OCI-LY7 (cell line): ENCODE data around the gene CCDC51. TPM values are rescaled to one million over a fixed set of nuclear protein-coding genes. Genes with fewer than 3 reads are reported as not detected.

Source experiments
- BruUV-seq: library from RNA; stranded (reverse); fragments of 400-500 nt; replicated peaks from 2 replicates; lab custom pipeline; 2021; lab: Mats Ljungman, UMichigan
- CTCF ChIA-PET: fragments of 300-600 bp; sonication (Branson Sonifier 250); formaldehyde crosslinking; loops from one replicate; lab custom pipeline; 2022; ENCODE audit warnings: antibody characterized with exemption; ENCODE audit not compliant: unreplicated experiment; lab: Charles Lee
- POLR2A ChIA-PET: fragments of 300-600 bp; sonication (Branson Sonifier 250); formaldehyde crosslinking; loops from one replicate; lab custom pipeline; 2022; ENCODE audit warnings: antibody characterized with exemption; lab: Charles Lee
- DNase-seq: peaks from one replicate; pipeline ENCODE4 v3.0.0-alpha.2; 2015; ENCODE audit warnings: low spot score
- H2AFZ ChIP-seq: fragments of 200-600 bp; sonication (generic), shearing (Covaris generic); 2 replicates; pipeline ENCODE4 v1.6.1; 2014; ENCODE audit warnings: mild to moderate bottlenecking, antibody characterized with exemption, low read length, moderate library complexity
- H3K27ac ChIP-seq: fragments of 200-600 bp; sonication (generic); 2 replicates; pipeline ENCODE4 v1.5.1; 2014; ENCODE audit warnings: mixed run types, low read depth, mild to moderate bottlenecking, moderate library complexity, low read length, inconsistent platforms; ENCODE audit not compliant: poor library complexity, severe bottlenecking
- H3K36me3 ChIP-seq: fragments of 200-600 bp; sonication (generic); 2 replicates; pipeline ENCODE4 v1.6.1; 2014; ENCODE audit warnings: mild to moderate bottlenecking, antibody characterized with exemption, low read length, moderate library complexity, mixed read lengths; ENCODE audit not compliant: insufficient read depth
- H3K4me1 ChIP-seq: fragments of 200-600 bp; sonication (generic); 2 replicates; pipeline ENCODE4 v1.5.1; 2014; ENCODE audit warnings: mild to moderate bottlenecking, low read length; ENCODE audit not compliant: insufficient read depth, poor library complexity, severe bottlenecking
- H3K4me2 ChIP-seq: fragments of 200-600 bp; sonication (generic); 2 replicates; pipeline ENCODE4 v1.6.1; 2014; ENCODE audit warnings: mild to moderate bottlenecking, low read length
- H3K4me3 ChIP-seq: fragments of 200-600 bp; sonication (generic); 2 replicates; pipeline ENCODE4 v1.5.1; 2014; ENCODE audit warnings: mild to moderate bottlenecking, low read depth, low read length; ENCODE audit not compliant: poor library complexity, severe bottlenecking
- H3K79me2 ChIP-seq: fragments of 200-600 bp; sonication (generic); 2 replicates; pipeline ENCODE4 v1.6.1; 2016; ENCODE audit warnings: low read depth, mild to moderate bottlenecking, low read length, moderate library complexity, mixed read lengths; ENCODE audit not compliant: insufficient read depth
- H3K9me2 ChIP-seq: fragments of 200-600 bp; sonication (generic); 2 replicates; pipeline ENCODE4 v1.6.1; 2016; ENCODE audit warnings: mild to moderate bottlenecking, low read length, mixed read lengths; ENCODE audit not compliant: insufficient read depth
- H3K9me3 ChIP-seq: fragments of 200-600 bp; sonication (generic); 2 replicates; pipeline ENCODE4 v1.6.1; 2014; ENCODE audit warnings: mild to moderate bottlenecking, mixed run types, low read length, mixed read lengths
- H4K20me1 ChIP-seq: fragments of 200-600 bp; sonication (generic); 2 replicates; pipeline ENCODE4 v1.6.1; 2014; ENCODE audit warnings: mild to moderate bottlenecking, antibody characterized with exemption, low read length, moderate library complexity, mixed read lengths; ENCODE audit not compliant: insufficient read depth
- EZH2phosphoT487 ChIP-seq: fragments of 200-600 bp; sonication (generic); IDR thresholded peaks from 2 replicates; pipeline ENCODE4 v1.6.1; 2018; ENCODE audit warnings: low read depth, borderline replicate concordance, mild to moderate bottlenecking, mixed run types, antibody characterized with exemption, low read length, moderate library complexity, mixed read lengths
- intact Hi-C: fragments of 100-400 bp; cut with micrococcal nuclease; formaldehyde crosslinking; loops from one replicate; pipeline ENCODE4 v1.10.0; 2022; ENCODE audit not compliant: unreplicated experiment
- total RNA-seq, 2 experiments: library from RNA; depleted of rRNA in 1 of 2; stranded (reverse); fragments of >200 nt in 1 of 2; shearing (Covaris generic) in 1 of 2; gene quantifications; 2 replicates each; pipeline ENCODE4 v1.2.3, GENCODE V29; 2014 to 2022
- TF ChIP-seq, protein P1 (sequence below): fragments of 200-600 bp; sonication (generic); conservative IDR thresholded peaks from 2 replicates; pipeline ENCODE4 v1.5.1; 2014; ENCODE audit warnings: mild to moderate bottlenecking, antibody characterized with exemption, low read length, moderate library complexity, mixed read lengths

Gene CCDC51
- total RNA-seq, 2 experiments from 2014 or later = 23.0 to 24.9 TPM

GRCh38 chr3:48400824-48401433, 39.0 kb downstream of the CCDC51 start:
- Histone ChIP-seq H3K4me3 (no peak overlapping the region), H4K20me1 (no peaks in the 10 kb centered on the region), H2AFZ (no peak overlapping the region), H3K79me2 (no peaks in the 10 kb centered on the region), H3K9me2 (no peaks in the 10 kb centered on the region), H3K4me1 (no peaks in the 10 kb centered on the region), H3K36me3 (no peaks in the 10 kb centered on the region), H3K27ac (no peak overlapping the region), H3K4me2 (no peak overlapping the region), H3K9me3 (no peaks in the 10 kb centered on the region)
- CTCF ChIA-PET = interaction anchor here (0.6 to 2.4 kb wide), 7 partner anchors 33 to 208 kb away, joined by 3 to 31 read pairs (median 3); partner anchors contain the start of genes CCDC51, TMA7 and UQCRC1
- BruUV-seq = no TSS peak
- POLR2A ChIA-PET = interaction anchor here (0.6 to 1.3 kb wide), 6 partner anchors 13 to 1154 kb away, joined by 3 to 8 read pairs (median 3); partner anchors contain the start of genes BSN, CCDC51 and TMA7
- no peak for TF ChIP-seq EZH2phosphoT487
- TF ChIP-seq, protein P1, sequence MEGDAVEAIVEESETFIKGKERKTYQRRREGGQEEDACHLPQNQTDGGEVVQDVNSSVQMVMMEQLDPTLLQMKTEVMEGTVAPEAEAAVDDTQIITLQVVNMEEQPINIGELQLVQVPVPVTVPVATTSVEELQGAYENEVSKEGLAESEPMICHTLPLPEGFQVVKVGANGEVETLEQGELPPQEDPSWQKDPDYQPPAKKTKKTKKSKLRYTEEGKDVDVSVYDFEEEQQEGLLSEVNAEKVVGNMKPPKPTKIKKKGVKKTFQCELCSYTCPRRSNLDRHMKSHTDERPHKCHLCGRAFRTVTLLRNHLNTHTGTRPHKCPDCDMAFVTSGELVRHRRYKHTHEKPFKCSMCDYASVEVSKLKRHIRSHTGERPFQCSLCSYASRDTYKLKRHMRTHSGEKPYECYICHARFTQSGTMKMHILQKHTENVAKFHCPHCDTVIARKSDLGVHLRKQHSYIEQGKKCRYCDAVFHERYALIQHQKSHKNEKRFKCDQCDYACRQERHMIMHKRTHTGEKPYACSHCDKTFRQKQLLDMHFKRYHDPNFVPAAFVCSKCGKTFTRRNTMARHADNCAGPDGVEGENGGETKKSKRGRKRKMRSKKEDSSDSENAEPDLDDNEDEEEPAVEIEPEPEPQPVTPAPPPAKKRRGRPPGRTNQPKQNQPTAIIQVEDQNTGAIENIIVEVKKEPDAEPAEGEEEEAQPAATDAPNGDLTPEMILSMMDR = peak; percentile 92
- intact Hi-C loops = loop anchor here (1.0 to 10.0 kb wide), 7 partner anchors 21 to 256 kb away; partner anchors contain the start of gene SLC26A6
- peak; percentile 79 for DNase-seq

- H3K36me3 ChIP-seq = no peaks in the 10 kb centered on the region
- BruUV-seq = no TSS peak
Measured at GRCh38 chr3:48399387-48400172, 40.3 kb downstream of the CCDC51 start.

More at GRCh38 chr3:48399387-48400172, 40.3 kb downstream of the CCDC51 start:
- intact Hi-C loops = loop anchor here (2.0 to 10.0 kb wide), 4 partner anchors 109 to 257 kb away; partner anchors contain the start of gene SLC26A6
- H3K9me3 ChIP-seq = no peaks in the 10 kb centered on the region
- no peak for DNase-seq
- ChIA-PET CTCF (interaction anchor here (2.4 kb wide), 1 partner anchor 37 kb away, joined by 31 read pairs; no protein-coding TSS in a partner anchor), POLR2A (interaction anchor here (0.7 to 1.3 kb wide), 2 partner anchors 19 to 41 kb away, joined by 3 read pairs; partner anchors contain the start of genes CCDC51 and TMA7)
- no peak overlapping the region for H3K27ac ChIP-seq
- no peak for TF ChIP-seq EZH2phosphoT487
- TF ChIP-seq, protein P1 = no peak
- H3K9me2 ChIP-seq = no peaks in the 10 kb centered on the region
- no peak overlapping the region for H3K4me3 ChIP-seq
- H3K4me2 ChIP-seq = no peak overlapping the region
- no peaks in the 10 kb centered on the region for H3K4me1 ChIP-seq
- no peak overlapping the region for H2AFZ ChIP-seq
- no peaks in the 10 kb centered on the region for H4K20me1 ChIP-seq
- H3K79me2 ChIP-seq = no peaks in the 10 kb centered on the region
